ENCODE data around the gene SLC6A7.

The SLC6A7 gene

DNA sequence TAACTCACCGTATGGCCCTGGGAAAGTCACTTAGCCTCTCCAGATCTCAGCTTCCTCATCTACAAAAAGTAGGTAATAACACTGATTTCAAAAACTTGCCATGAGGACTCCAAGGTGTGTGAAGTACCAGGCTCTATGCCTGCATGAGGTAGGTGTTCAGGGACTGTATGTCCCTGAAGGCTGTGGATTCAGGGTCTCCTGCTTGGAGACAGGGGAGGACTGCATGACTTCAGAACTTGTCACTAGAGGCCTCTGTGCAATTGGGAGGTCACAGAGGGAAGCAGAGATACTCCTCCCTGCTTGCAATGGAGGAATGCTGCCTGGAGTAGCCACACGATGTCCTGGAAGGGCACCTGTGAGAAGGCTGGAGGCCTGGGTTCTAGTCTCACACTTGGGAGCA is 36.4 kb upstream of the SLC6A7 start:
- Histone ChIP-seq H3K27me3 (ENCODE audit: control insufficient read depth in 1 of 2, insufficient read depth in 1 of 2, low read length in 2 of 2) (no peaks in the 10 kb centered on the region), H2BK120ac (ENCODE audit: low read depth, low read length) (no peak overlapping the region), H2AK5ac (ENCODE audit: low read length, severe bottlenecking) (no peak overlapping the region), H2AFZ (ENCODE audit: low read depth, low read length) (no peak overlapping the region), H3K23ac (ENCODE audit: low read length in 2 of 2) (no peak overlapping the region), H2BK12ac (ENCODE audit: low read length in 2 of 2) (no peak overlapping the region), H3K36me3 (ENCODE audit: control insufficient read depth in 1 of 2, insufficient read depth in 2 of 2, low read depth in 1 of 2, low read length in 2 of 2) (peaks cover 36 to 50% of the 10 kb centered on the region in 2 experiments), H2BK5ac (ENCODE audit: low read depth, low read length, poor library complexity, severe bottlenecking) (no peak overlapping the region), H3K4me2 (ENCODE audit: low read length, poor library complexity, severe bottlenecking) (peak overlapping the region; percentile 52), H3K14ac (ENCODE audit: low read length in 2 of 2) (peak overlapping the region in 1 of 2 experiments; percentile 53), H3K9ac (ENCODE audit: low read length) (peak overlapping the region; percentile 97), H2BK15ac (ENCODE audit: low read depth, poor library complexity, severe bottlenecking) (peak overlapping the region; percentile 61), H3K9me3 (ENCODE audit: control insufficient read depth, low read length) (no peaks in the 10 kb centered on the region), H3K27ac (ENCODE audit: low read length, poor library complexity, severe bottlenecking) (peak overlapping the region; percentile 82), H3K4me1 (ENCODE audit: control insufficient read depth, insufficient read depth, low read depth, low read length) (peaks cover 44% of the 10 kb centered on the region), H3K79me1 (replicated peaks; ENCODE audit: low read length, poor library complexity, severe bottlenecking) (peaks cover 9% of the 10 kb centered on the region), H4K91ac (ENCODE audit: low read length) (peak overlapping the region; percentile 58), H3K18ac (ENCODE audit: low read depth in 1 of 2, low read length in 2 of 2) (peak overlapping the region; percentile 50 to 69), H3K4ac (ENCODE audit: low read depth in 1 of 2, low read length in 2 of 2) (peak overlapping the region in 1 of 2 experiments; percentile 53), H4K8ac (ENCODE audit: low read length) (peak overlapping the region; percentile 8), H3K4me3 (ENCODE audit: insufficient read depth in 1 of 2, low read depth in 1 of 2, low read length in 2 of 2) (peak overlapping the region in 1 of 2 experiments; percentile 95)
- WGBS, result 28% methylated on average over 2 of the region's 2 CpGs
- no peak for DNase-seq

DNA sequence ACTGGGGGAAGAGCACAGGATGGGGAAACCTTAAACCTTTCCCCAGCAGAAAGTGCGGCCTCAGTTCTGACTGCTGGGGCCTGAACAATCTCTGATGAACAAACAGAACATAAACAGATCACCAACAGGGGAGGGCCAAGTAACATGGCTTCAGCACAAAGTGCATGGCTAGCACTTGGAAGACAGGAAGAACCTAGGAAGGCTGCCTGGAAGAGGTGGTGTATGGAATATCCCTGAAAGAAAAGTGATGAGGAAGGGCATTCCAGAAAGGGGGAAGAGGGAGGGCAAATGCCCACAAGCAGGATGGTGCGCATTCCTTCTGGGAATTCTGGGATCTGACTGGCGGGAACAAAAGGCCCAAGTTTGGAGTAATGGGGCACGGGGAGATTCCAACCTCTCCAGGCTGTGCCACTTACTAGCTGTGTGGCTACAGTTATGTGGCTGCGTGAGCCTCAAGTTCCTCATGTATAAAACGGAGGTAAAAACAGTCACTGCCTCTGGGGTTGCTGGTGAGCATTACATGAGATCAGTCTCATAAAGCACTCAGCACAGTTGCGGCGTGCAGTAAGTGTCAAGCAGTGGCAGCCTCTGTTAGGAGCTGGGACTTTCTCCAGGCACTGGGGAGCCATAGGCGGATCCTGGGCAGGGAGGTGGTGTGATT is 35.8 kb upstream of the SLC6A7 start:
- Histone ChIP-seq H3K4me2 (ENCODE audit: low read length, poor library complexity, severe bottlenecking) (peak overlapping the region; percentile 80), H2BK120ac (ENCODE audit: low read depth, low read length) (no peak overlapping the region), H3K14ac (ENCODE audit: low read length in 2 of 2) (no peak overlapping the region), H3K27me3 (ENCODE audit: control insufficient read depth in 1 of 2, insufficient read depth in 1 of 2, low read length in 2 of 2) (no peaks in the 10 kb centered on the region), H2BK15ac (ENCODE audit: low read depth, poor library complexity, severe bottlenecking) (peak overlapping the region; percentile 23), H3K4me1 (ENCODE audit: control insufficient read depth, insufficient read depth, low read depth, low read length) (peaks cover 43% of the 10 kb centered on the region), H4K91ac (ENCODE audit: low read length) (peak overlapping the region; percentile 59), H3K4me3 (ENCODE audit: insufficient read depth in 1 of 2, low read depth in 1 of 2, low read length in 2 of 2) (peak overlapping the region; percentile 63 to 95), H3K23ac (ENCODE audit: low read length in 2 of 2) (peak overlapping the region in 1 of 2 experiments; percentile 46), H3K18ac (ENCODE audit: low read depth in 1 of 2, low read length in 2 of 2) (peak overlapping the region; percentile 71 to 81), H3K36me3 (ENCODE audit: control insufficient read depth in 1 of 2, insufficient read depth in 2 of 2, low read depth in 1 of 2, low read length in 2 of 2) (peaks cover 30 to 44% of the 10 kb centered on the region in 2 experiments), H4K8ac (ENCODE audit: low read length) (peak overlapping the region; percentile 8), H2AFZ (ENCODE audit: low read depth, low read length) (no peak overlapping the region), H3K9me3 (ENCODE audit: control insufficient read depth, low read length) (no peaks in the 10 kb centered on the region), H3K4ac (ENCODE audit: low read depth in 1 of 2, low read length in 2 of 2) (peak overlapping the region in 1 of 2 experiments; percentile 82), H3K9ac (ENCODE audit: low read length) (peak overlapping the region; percentile 97), H2AK5ac (ENCODE audit: low read length, severe bottlenecking) (no peak overlapping the region), H3K27ac (ENCODE audit: low read length, poor library complexity, severe bottlenecking) (peak overlapping the region; percentile 82), H2BK12ac (ENCODE audit: low read length in 2 of 2) (peak overlapping the region; percentile 14 to 48), H2BK5ac (ENCODE audit: low read depth, low read length, poor library complexity, severe bottlenecking) (no peak overlapping the region), H3K79me1 (replicated peaks; ENCODE audit: low read length, poor library complexity, severe bottlenecking) (peaks cover 7% of the 10 kb centered on the region)
- peak; percentile 93 for DNase-seq
- 21% methylated on average over 9 of the region's 9 CpGs for WGBS

- peaks cover 42% of the 10 kb centered on the region for H3K4me1 ChIP-seq (ENCODE audit: control insufficient read depth, insufficient read depth, low read depth, low read length)
- peaks cover 27 to 38% of the 10 kb centered on the region in 2 experiments for H3K36me3 ChIP-seq (ENCODE audit: control insufficient read depth in 1 of 2, insufficient read depth in 2 of 2, low read depth in 1 of 2, low read length in 2 of 2)
- H2AFZ ChIP-seq (ENCODE audit: low read depth, low read length), result no peak overlapping the region
- no peaks in the 10 kb centered on the region for H3K27me3 ChIP-seq (ENCODE audit: control insufficient read depth in 1 of 2, insufficient read depth in 1 of 2, low read length in 2 of 2)
- peak overlapping the region; percentile 69 for H2BK120ac ChIP-seq (ENCODE audit: low read depth, low read length)
- peak overlapping the region; percentile 80 for H3K4me2 ChIP-seq (ENCODE audit: low read length, poor library complexity, severe bottlenecking)
- no peaks in the 10 kb centered on the region for H3K9me3 ChIP-seq (ENCODE audit: control insufficient read depth, low read length)
- peaks cover 6% of the 10 kb centered on the region for H3K79me1 ChIP-seq (replicated peaks; ENCODE audit: low read length, poor library complexity, severe bottlenecking)
- H2BK12ac ChIP-seq (ENCODE audit: low read length in 2 of 2), result peak overlapping the region; percentile 48 to 53
- H3K27ac ChIP-seq (ENCODE audit: low read length, poor library complexity, severe bottlenecking), result peak overlapping the region; percentile 82
- H3K14ac ChIP-seq (ENCODE audit: low read length in 2 of 2), result peak overlapping the region in 1 of 2 experiments; percentile 95
- H2AK5ac ChIP-seq (ENCODE audit: low read length, severe bottlenecking), result peak overlapping the region; percentile 49
- 2% methylated on average over 3 of the region's 7 CpGs for WGBS
- peak overlapping the region; percentile 97 for H3K9ac ChIP-seq (ENCODE audit: low read length)
- peak overlapping the region; percentile 74 for H4K8ac ChIP-seq (ENCODE audit: low read length)
- H3K23ac ChIP-seq (ENCODE audit: low read length in 2 of 2), result peak overlapping the region in 1 of 2 experiments; percentile 46
- H2BK15ac ChIP-seq (ENCODE audit: low read depth, poor library complexity, severe bottlenecking), result no peak overlapping the region
- peak overlapping the region; percentile 82 to 86 for H3K4ac ChIP-seq (ENCODE audit: low read depth in 1 of 2, low read length in 2 of 2)
- peak overlapping the region; percentile 63 to 95 for H3K4me3 ChIP-seq (ENCODE audit: insufficient read depth in 1 of 2, low read depth in 1 of 2, low read length in 2 of 2)
- peak overlapping the region; percentile 81 to 86 for H3K18ac ChIP-seq (ENCODE audit: low read depth in 1 of 2, low read length in 2 of 2)
- H4K91ac ChIP-seq (ENCODE audit: low read length), result peak overlapping the region; percentile 59
- DNase-seq, result no peak
- H2BK5ac ChIP-seq (ENCODE audit: low read depth, low read length, poor library complexity, severe bottlenecking), result peak overlapping the region; percentile 25
These were observed 35.2 kb upstream of the SLC6A7 start for GRCh38 chr5:150154618-150155128.
